ENCODE results near the gene BLMH. TPM values are rescaled to one million over a fixed set of nuclear protein-coding genes. Genes with fewer than 3 reads are reported as not detected.

Gene BLMH
- polyA plus RNA-seq, 4 donors, result 8.3 to 56.6 (median 15.0) TPM

DNA sequence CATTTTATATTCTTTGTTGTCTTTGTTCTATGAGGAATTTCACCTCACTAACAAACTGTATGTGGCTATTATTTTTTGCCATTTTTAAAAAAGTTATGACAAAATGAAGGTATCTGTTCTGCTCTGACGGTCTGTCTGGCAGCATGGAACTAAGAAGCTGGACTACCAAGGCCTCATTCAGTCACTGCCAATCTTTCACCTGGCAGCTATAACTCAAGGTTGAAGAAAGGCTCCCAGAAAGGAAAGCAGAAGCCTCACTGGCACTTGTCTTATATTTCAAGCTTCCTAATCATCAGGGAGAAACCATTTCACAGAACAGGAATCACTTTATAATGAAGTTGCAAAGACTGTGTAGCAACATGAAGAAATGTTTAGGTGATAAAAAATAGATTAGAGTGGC lies 37.6 kb downstream of the BLMH start:
- Histone ChIP-seq H3K36me3 (ENCODE audit: control insufficient read depth in 3 of 3, insufficient read depth in 2 of 3, low read depth in 1 of 3, low read length in 3 of 3) (peaks cover 0 to 34% (median 0%) of the 10 kb centered on the region in 3 donors), H3K4me1 (ENCODE audit: control insufficient read depth in 3 of 3, insufficient read depth in 2 of 3, low read depth in 1 of 3, low read length in 2 of 3) (no peaks in the 10 kb centered on the region), H3K27me3 (ENCODE audit: control insufficient read depth in 3 of 3, insufficient read depth in 3 of 3, low read length in 3 of 3) (no peaks in the 10 kb centered on the region), H3K9me3 (ENCODE audit: control insufficient read depth in 2 of 2, insufficient read depth in 1 of 2, low read depth in 1 of 2, low read length in 1 of 2) (no peaks in the 10 kb centered on the region), H3K4me3 (ENCODE audit: low read depth in 1 of 3, low read length in 3 of 3) (no peak overlapping the region), H3K27ac (ENCODE audit: low read depth in 1 of 3, low read length in 2 of 3) (no peak overlapping the region)
- WGBS, 3 donors, result 69 to 89% (median 87%) methylated on average over 1 of the region's 1 CpG
- no peak for FAIRE-seq
- no peak for DNase-seq

DNA sequence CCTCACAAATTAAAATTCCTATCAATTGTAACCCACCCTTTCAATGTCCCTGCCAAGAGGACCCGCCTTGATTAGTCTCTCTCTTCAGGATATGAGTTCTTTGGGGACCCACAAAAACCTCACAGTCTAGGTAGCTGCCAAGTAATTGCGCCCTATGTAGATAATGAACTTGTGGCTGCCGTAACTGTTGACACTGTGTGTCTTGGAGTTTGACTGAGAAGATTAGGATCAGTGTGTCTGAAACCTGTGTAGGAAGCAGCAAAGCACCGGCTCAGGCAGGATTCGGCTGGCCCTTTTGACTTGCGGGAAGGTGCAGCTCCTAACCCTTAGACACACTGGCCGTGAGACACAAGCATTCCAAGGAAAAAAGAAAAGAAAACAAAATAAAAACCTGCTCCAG lies 38.4 kb downstream of the BLMH start:
- no peak overlapping the region for H3K27ac ChIP-seq (ENCODE audit: low read depth in 1 of 3, low read length in 2 of 3)
- FAIRE-seq (no peak), DNase-seq (no peak)
- H3K4me1 ChIP-seq (ENCODE audit: control insufficient read depth in 3 of 3, insufficient read depth in 2 of 3, low read depth in 1 of 3, low read length in 2 of 3), result no peaks in the 10 kb centered on the region
- no peaks in the 10 kb centered on the region for H3K27me3 ChIP-seq (ENCODE audit: control insufficient read depth in 3 of 3, insufficient read depth in 3 of 3, low read length in 3 of 3)
- H3K9me3 ChIP-seq (ENCODE audit: control insufficient read depth in 2 of 2, insufficient read depth in 1 of 2, low read depth in 1 of 2, low read length in 1 of 2), result no peaks in the 10 kb centered on the region
- no peak overlapping the region for H3K4me3 ChIP-seq (ENCODE audit: low read depth in 1 of 3, low read length in 3 of 3)
- peaks cover 3 to 30% (median 4%) of the 10 kb centered on the region in 3 donors for H3K36me3 ChIP-seq (ENCODE audit: control insufficient read depth in 3 of 3, insufficient read depth in 2 of 3, low read depth in 1 of 3, low read length in 3 of 3)
- 71 to 79% (median 72%) methylated on average over 7 of the region's 7 CpGs for WGBS, 3 donors

DNA sequence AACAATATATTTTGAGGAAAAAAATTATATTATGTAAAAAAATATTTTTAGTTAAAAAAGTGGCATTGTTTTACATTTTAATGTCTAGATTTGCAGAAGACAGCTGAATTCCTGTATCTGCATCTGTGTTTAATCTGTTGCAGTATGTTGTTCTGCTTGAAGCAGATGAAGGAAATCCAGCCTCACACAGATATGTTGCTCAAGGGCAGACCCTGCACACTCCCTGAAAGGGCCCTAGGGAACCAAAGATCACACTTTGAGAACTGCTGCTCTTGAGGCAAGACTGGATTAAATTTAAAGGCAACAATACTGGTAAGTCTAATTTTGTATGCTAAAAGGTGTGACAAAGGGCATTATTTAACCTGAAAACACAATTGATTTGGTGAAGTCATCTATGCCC lies 39.8 kb downstream of the BLMH start:
- H3K9me3 ChIP-seq (ENCODE audit: control insufficient read depth in 2 of 2, insufficient read depth in 1 of 2, low read depth in 1 of 2, low read length in 1 of 2), result no peaks in the 10 kb centered on the region
- FAIRE-seq, result no peak
- no peaks in the 10 kb centered on the region for H3K4me1 ChIP-seq (ENCODE audit: control insufficient read depth in 3 of 3, insufficient read depth in 2 of 3, low read depth in 1 of 3, low read length in 2 of 3)
- H3K27ac ChIP-seq (ENCODE audit: low read depth in 1 of 3, low read length in 2 of 3), result no peak overlapping the region
- no peak for DNase-seq
- H3K36me3 ChIP-seq (ENCODE audit: control insufficient read depth in 3 of 3, insufficient read depth in 2 of 3, low read depth in 1 of 3, low read length in 3 of 3), result peaks cover 3 to 31% (median 7%) of the 10 kb centered on the region in 3 donors
- H3K4me3 ChIP-seq (ENCODE audit: low read depth in 1 of 3, low read length in 3 of 3), result no peak overlapping the region
- no peaks in the 10 kb centered on the region for H3K27me3 ChIP-seq (ENCODE audit: control insufficient read depth in 3 of 3, insufficient read depth in 3 of 3, low read length in 3 of 3)

DNA sequence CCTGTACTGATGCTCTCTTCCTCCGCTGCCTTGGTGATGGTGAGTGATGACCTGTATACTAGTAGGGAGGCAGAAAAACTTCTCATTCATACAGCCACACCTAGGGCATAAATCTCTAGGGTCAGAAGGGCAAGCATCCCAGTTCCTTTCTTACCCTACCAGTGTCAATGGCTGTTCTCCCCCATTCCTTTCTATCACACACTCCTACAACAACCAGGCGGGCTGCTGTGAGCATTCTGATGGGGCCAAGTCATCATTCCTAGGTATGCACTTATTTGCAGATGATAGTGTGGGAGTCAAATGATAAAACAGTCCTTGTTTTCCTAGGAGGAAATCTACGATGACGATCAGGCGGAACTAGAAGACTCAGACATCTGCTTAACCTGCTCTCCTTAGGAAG lies 42.3 kb downstream of the BLMH start:
- DNase-seq (no peak), FAIRE-seq (no peak)
- Histone ChIP-seq H3K4me3 (ENCODE audit: low read depth in 1 of 3, low read length in 3 of 3) (no peak overlapping the region), H3K9me3 (ENCODE audit: control insufficient read depth in 2 of 2, insufficient read depth in 1 of 2, low read depth in 1 of 2, low read length in 1 of 2) (no peaks in the 10 kb centered on the region), H3K4me1 (ENCODE audit: control insufficient read depth in 3 of 3, insufficient read depth in 2 of 3, low read depth in 1 of 3, low read length in 2 of 3) (no peaks in the 10 kb centered on the region), H3K27me3 (ENCODE audit: control insufficient read depth in 3 of 3, insufficient read depth in 3 of 3, low read length in 3 of 3) (no peaks in the 10 kb centered on the region), H3K36me3 (ENCODE audit: control insufficient read depth in 3 of 3, insufficient read depth in 2 of 3, low read depth in 1 of 3, low read length in 3 of 3) (peaks cover 3 to 22% (median 7%) of the 10 kb centered on the region in 3 donors), H3K27ac (ENCODE audit: low read depth in 1 of 3, low read length in 2 of 3) (no peak overlapping the region)
- 97 to 100% (median 97%) methylated on average over 5 of the region's 5 CpGs for WGBS, 3 donors

DNA sequence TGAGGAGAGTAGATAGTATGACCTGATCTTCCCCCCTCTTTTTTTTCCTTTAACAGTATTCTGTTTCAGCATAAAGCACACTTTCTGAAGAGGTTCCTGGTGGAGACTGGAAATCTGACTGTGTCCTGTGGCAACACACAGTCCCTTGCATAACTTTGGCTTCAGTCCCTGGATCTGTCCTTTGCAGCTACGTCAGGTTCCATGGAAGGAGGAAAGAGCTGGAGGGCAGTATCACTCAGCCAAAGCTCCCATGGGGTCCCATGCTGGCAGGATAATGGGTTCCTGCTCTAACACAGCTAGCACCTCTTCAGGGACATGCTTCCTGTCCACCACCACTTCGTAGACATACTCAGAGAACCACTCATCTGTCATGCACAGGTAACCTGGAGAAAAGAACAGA lies 43.0 kb downstream of the BLMH start:
- FAIRE-seq (no peak), DNase-seq (no peak)
- H3K9me3 ChIP-seq (ENCODE audit: control insufficient read depth in 2 of 2, insufficient read depth in 1 of 2, low read depth in 1 of 2, low read length in 1 of 2), result no peaks in the 10 kb centered on the region
- 87 to 100% (median 91%) methylated on average over 2 of the region's 2 CpGs for WGBS, 3 donors
- no peak overlapping the region for H3K4me3 ChIP-seq (ENCODE audit: low read depth in 1 of 3, low read length in 3 of 3)
- no peaks in the 10 kb centered on the region for H3K4me1 ChIP-seq (ENCODE audit: control insufficient read depth in 3 of 3, insufficient read depth in 2 of 3, low read depth in 1 of 3, low read length in 2 of 3)
- no peak overlapping the region for H3K27ac ChIP-seq (ENCODE audit: low read depth in 1 of 3, low read length in 2 of 3)
- H3K36me3 ChIP-seq (ENCODE audit: control insufficient read depth in 3 of 3, insufficient read depth in 2 of 3, low read depth in 1 of 3, low read length in 3 of 3), result peaks cover 3 to 22% (median 7%) of the 10 kb centered on the region in 3 donors
- no peaks in the 10 kb centered on the region for H3K27me3 ChIP-seq (ENCODE audit: control insufficient read depth in 3 of 3, insufficient read depth in 3 of 3, low read length in 3 of 3)

DNA sequence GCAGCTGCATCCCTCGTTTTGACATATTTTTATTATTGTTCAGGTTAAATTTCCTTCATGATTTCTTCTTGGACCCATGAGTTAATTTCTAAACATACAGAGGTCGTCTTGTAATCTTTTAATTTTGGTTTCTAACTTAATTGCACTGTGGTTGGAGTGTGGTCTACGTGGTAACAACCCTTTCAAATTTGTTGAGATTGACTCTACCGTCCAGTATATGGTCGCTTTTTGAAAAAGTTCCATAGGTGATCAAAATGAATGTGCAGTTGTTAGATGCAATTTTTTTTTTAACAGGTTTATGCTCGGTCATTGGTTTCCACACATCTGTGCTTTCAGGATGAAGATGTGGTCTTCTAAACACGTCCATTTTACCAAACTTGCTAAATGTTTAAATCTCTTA lies 45.3 kb downstream of the BLMH start:
- H3K36me3 ChIP-seq (ENCODE audit: control insufficient read depth in 3 of 3, insufficient read depth in 2 of 3, low read depth in 1 of 3, low read length in 3 of 3), result peaks cover 3 to 15% (median 7%) of the 10 kb centered on the region in 3 donors
- no peak for FAIRE-seq
- H3K27ac ChIP-seq (ENCODE audit: low read depth in 1 of 3, low read length in 2 of 3), result no peak overlapping the region
- 76 to 81% (median 77%) methylated on average over 7 of the region's 7 CpGs for WGBS, 3 donors
- H3K27me3 ChIP-seq (ENCODE audit: control insufficient read depth in 3 of 3, insufficient read depth in 3 of 3, low read length in 3 of 3), result no peaks in the 10 kb centered on the region
- H3K9me3 ChIP-seq (ENCODE audit: control insufficient read depth in 2 of 2, insufficient read depth in 1 of 2, low read depth in 1 of 2, low read length in 1 of 2), result no peaks in the 10 kb centered on the region
- no peak overlapping the region for H3K4me3 ChIP-seq (ENCODE audit: low read depth in 1 of 3, low read length in 3 of 3)
- H3K4me1 ChIP-seq (ENCODE audit: control insufficient read depth in 3 of 3, insufficient read depth in 2 of 3, low read depth in 1 of 3, low read length in 2 of 3), result peaks cover 0 to 2% (median 0%) of the 10 kb centered on the region in 3 donors
- DNase-seq, result no peak

DNA sequence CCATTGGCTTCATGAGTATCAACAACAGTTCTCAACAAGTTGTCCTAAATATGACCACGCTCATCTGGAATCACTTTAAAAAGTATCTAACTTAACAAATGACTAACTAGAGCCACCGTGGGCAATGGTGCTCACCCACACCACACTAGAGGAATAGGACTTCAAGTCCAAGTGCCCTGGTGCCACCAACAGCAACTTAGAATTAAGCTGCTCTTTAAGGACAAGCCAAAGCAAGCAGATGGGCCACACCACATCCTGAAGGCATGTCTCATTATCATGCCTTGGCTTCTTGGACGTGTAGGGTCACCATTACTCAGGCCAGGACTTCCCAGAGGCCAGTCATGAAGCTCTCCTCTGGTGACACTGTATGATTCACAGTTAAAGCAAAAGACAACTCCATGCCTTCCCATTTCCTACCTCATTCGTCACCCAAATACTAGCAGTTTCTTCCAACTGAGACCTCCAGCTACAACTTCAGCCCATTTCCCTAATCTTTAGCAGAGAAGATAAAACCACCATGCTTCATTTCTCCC lies 46.8 kb downstream of the BLMH start:
- DNase-seq (no peak), FAIRE-seq (no peak)
- Histone ChIP-seq H3K4me1 (ENCODE audit: control insufficient read depth in 3 of 3, insufficient read depth in 2 of 3, low read depth in 1 of 3, low read length in 2 of 3) (peaks cover 0 to 2% (median 0%) of the 10 kb centered on the region in 3 donors), H3K27ac (ENCODE audit: low read depth in 1 of 3, low read length in 2 of 3) (no peak overlapping the region), H3K27me3 (ENCODE audit: control insufficient read depth in 3 of 3, insufficient read depth in 3 of 3, low read length in 3 of 3) (no peaks in the 10 kb centered on the region), H3K9me3 (ENCODE audit: control insufficient read depth in 2 of 2, insufficient read depth in 1 of 2, low read depth in 1 of 2, low read length in 1 of 2) (no peaks in the 10 kb centered on the region), H3K36me3 (ENCODE audit: control insufficient read depth in 3 of 3, insufficient read depth in 2 of 3, low read depth in 1 of 3, low read length in 3 of 3) (peaks cover 3 to 12% (median 7%) of the 10 kb centered on the region in 3 donors), H3K4me3 (ENCODE audit: low read depth in 1 of 3, low read length in 3 of 3) (no peak overlapping the region)
- 64 to 78% (median 76%) methylated on average over 4 of the region's 4 CpGs for WGBS, 3 donors

- Histone ChIP-seq H3K36me3 (ENCODE audit: control insufficient read depth in 3 of 3, insufficient read depth in 2 of 3, low read depth in 1 of 3, low read length in 3 of 3) (peaks cover 0 to 3% (median 2%) of the 10 kb centered on the region in 3 donors), H3K27me3 (ENCODE audit: control insufficient read depth in 3 of 3, insufficient read depth in 3 of 3, low read length in 3 of 3) (peaks cover 0 to 2% (median 0%) of the 10 kb centered on the region in 3 donors), H3K27ac (ENCODE audit: low read depth in 1 of 3, low read length in 2 of 3) (no peak overlapping the region), H3K9me3 (ENCODE audit: control insufficient read depth in 2 of 2, insufficient read depth in 1 of 2, low read depth in 1 of 2, low read length in 1 of 2) (no peaks in the 10 kb centered on the region), H3K4me1 (ENCODE audit: control insufficient read depth in 3 of 3, insufficient read depth in 2 of 3, low read depth in 1 of 3, low read length in 2 of 3) (peaks cover 0 to 2% (median 2%) of the 10 kb centered on the region in 3 donors), H3K4me3 (ENCODE audit: low read depth in 1 of 3, low read length in 3 of 3) (no peak overlapping the region)
- 77 to 86% (median 80%) methylated on average over 8 of the region's 8 CpGs for WGBS, 3 donors
- no peak for DNase-seq
- FAIRE-seq, result no peak
Measured at GRCh38 chr17:30243568-30243967, 48.2 kb downstream of the BLMH start.

DNA sequence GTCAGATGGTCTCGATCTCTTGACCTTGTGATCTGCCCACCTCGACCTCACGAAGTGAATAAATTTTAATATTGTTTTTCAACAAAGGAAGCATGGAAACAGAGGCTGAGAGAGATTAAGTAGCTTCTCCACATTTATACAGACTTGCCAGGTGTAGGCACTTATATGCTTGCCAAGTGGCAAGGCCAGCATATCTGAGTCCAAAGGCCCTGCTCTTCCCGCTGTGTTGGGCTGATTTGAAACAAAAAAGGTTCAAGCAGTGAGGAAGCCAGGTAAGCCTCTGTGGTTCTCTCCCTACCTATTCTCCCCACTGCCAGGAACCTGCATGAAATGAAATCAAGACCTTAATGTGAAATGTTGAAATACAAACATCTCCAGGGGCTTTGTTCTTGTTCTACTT lies 48.7 kb downstream of the BLMH start:
- Histone ChIP-seq H3K36me3 (ENCODE audit: control insufficient read depth in 3 of 3, insufficient read depth in 2 of 3, low read depth in 1 of 3, low read length in 3 of 3) (peaks cover 0 to 3% (median 1%) of the 10 kb centered on the region in 3 donors), H3K4me3 (ENCODE audit: low read depth in 1 of 3, low read length in 3 of 3) (no peak overlapping the region), H3K27me3 (ENCODE audit: control insufficient read depth in 3 of 3, insufficient read depth in 3 of 3, low read length in 3 of 3) (peaks cover 0 to 8% (median 5%) of the 10 kb centered on the region in 3 donors), H3K9me3 (ENCODE audit: control insufficient read depth in 2 of 2, insufficient read depth in 1 of 2, low read depth in 1 of 2, low read length in 1 of 2) (no peaks in the 10 kb centered on the region), H3K27ac (ENCODE audit: low read depth in 1 of 3, low read length in 2 of 3) (no peak overlapping the region), H3K4me1 (ENCODE audit: control insufficient read depth in 3 of 3, insufficient read depth in 2 of 3, low read depth in 1 of 3, low read length in 2 of 3) (peaks cover 0 to 7% (median 2%) of the 10 kb centered on the region in 3 donors)
- no peak for DNase-seq
- 29 to 86% (median 69%) methylated on average over 4 of the region's 4 CpGs for WGBS, 3 donors
- FAIRE-seq, result no peak

Measured in small intestine (tissue), 7 donors.